ENCODE data around the gene IMPG1.

IMPG1 gene

GRCh38 chr6:76000629-76001028, 71.8 kb downstream of the IMPG1 start:
- no peak for DNase-seq (ENCODE audit: extremely low spot score)
- no peak for TF ChIP-seq CTCF (IDR thresholded peaks at IDR 0.05; ENCODE audit: control extremely low read depth, extremely low read depth, low read depth, missing control alignments)
- CTCF ChIA-PET: no interaction called here
- POLR2A ChIA-PET: no interaction called here

GRCh38 chr6:75997696-75998095, 74.8 kb downstream of the IMPG1 start:
- ChIA-PET CTCF (interaction anchor here (0.8 kb wide), 1 partner anchor 67 kb away, joined by 3 read pairs; no protein-coding TSS in a partner anchor), POLR2A (no interaction called here)
- no peak for DNase-seq (ENCODE audit: extremely low spot score)
- TF ChIP-seq CTCF (IDR thresholded peaks at IDR 0.05; ENCODE audit: control extremely low read depth, extremely low read depth, low read depth, missing control alignments): no peak

- ChIA-PET POLR2A (no interaction called here), CTCF (interaction anchor here (1.0 to 1.1 kb wide), 2 partner anchors 12 to 18 kb away, joined by 3 to 4 read pairs; no protein-coding TSS in a partner anchor)
- no peak for DNase-seq (ENCODE audit: extremely low spot score)
- no peak for TF ChIP-seq CTCF (IDR thresholded peaks at IDR 0.05; ENCODE audit: control extremely low read depth, extremely low read depth, low read depth, missing control alignments)
Measured at GRCh38 chr6:75993236-75994162, 79.0 kb downstream of the IMPG1 start.

DNA sequence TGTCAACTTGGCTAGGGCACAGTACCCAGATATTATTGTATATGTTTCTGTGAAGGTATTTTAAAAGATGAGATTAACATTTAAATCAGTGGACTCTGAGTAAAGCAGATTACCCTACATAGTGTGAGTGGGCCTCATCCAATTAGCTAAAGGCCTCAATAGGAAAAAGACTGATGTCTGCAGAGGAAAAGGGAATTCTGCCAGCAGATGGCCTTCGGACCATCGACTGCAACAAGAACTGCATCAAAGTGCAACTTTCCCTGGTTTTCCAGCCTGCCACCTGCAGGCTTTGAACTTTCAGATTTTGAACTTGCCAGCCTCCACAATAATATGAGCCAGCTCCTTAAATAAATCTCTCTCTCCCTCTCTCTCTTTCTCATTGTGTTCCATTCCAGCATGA, 80.5 kb downstream of the IMPG1 start:
- ChIA-PET CTCF (interaction anchor here (0.6 to 1.0 kb wide), 3 partner anchors 17 to 718 kb away, joined by 3 read pairs; no protein-coding TSS in a partner anchor), POLR2A (no interaction called here)
- DNase-seq (ENCODE audit: extremely low spot score): no peak
- no peak for TF ChIP-seq CTCF (IDR thresholded peaks at IDR 0.05; ENCODE audit: control extremely low read depth, extremely low read depth, low read depth, missing control alignments)

DNA sequence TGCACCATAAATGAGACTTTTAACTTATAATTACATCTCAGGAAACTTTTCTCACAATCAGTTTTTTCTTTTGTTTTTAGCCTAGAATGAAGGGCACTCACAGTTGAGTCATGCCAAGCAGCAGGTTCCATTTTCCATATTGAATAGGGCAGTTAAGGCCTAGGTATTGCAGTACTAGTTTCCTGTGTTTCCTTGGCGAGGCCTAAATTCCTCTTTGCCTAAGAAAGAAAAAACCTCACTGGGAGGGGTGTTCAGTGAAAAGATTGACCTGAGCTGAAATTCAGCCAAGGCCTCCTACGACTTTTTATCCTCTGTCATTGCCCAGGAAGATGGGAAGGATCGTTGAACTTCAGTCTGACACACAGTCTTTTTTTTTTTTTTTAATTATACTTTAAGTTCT, 85.5 kb downstream of the IMPG1 start:
- no peak for DNase-seq (ENCODE audit: extremely low spot score)
- TF ChIP-seq CTCF (IDR thresholded peaks at IDR 0.05; ENCODE audit: control extremely low read depth, extremely low read depth, low read depth, missing control alignments): no peak
- ChIA-PET CTCF (no interaction called here), POLR2A (no interaction called here)

DNA sequence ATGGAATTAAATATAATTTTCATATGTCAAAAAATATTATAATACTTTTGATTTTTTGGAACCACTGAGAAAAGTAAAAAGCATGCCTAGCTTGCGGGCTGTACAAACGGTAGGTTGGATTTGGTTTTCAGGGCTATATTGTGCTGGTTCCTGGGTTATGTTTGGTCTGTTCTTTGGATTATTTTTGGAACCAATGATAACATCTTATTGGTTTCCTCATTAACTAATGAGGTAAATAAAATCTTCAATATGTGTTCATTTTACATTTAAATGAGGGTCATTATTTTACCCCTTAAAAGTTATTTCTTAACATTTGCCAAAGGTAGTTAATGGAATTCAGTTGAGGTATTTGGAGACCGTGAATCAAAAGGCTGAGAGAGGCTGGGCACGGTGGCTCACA, 96.6 kb downstream of the IMPG1 start:
- POLR2A ChIA-PET: no interaction called here
- TF ChIP-seq CTCF (IDR thresholded peaks at IDR 0.05; ENCODE audit: control extremely low read depth, extremely low read depth, low read depth, missing control alignments): no peak
- CTCF ChIA-PET: no interaction called here
- DNase-seq (ENCODE audit: extremely low spot score): no peak

Measured in GM10248 (cell line).